GM19463 (cell line): Measurements from ENCODE around the gene AKR1C3.
"Not testable (repeated sequence)": the region's sequence is repeated elsewhere in the genome, so short reads cannot be mapped to it uniquely, and the experiment has no call there.

Experiments used
- ATAC-seq: cut with Tn5 transposase; IDR thresholded peaks from one replicate; pipeline ENCODE4 v1.9.1; 2021; ENCODE audit warnings: mild to moderate bottlenecking, moderate library complexity; ENCODE audit not compliant: unreplicated experiment

AKR1C3 gene

GRCh38 chr10:5094265-5095205 lies at the start of gene AKR1C3:
Gene AKR1C3 (plus strand): TSS chr10:5094414. CDS start chr10:5094445, 31 bp downstream.
- no peak for ATAC-seq

GRCh38 chr10:5045095-5045494 lies 49.1 kb upstream of the AKR1C3 start:
- ATAC-seq = no peak

DNA sequence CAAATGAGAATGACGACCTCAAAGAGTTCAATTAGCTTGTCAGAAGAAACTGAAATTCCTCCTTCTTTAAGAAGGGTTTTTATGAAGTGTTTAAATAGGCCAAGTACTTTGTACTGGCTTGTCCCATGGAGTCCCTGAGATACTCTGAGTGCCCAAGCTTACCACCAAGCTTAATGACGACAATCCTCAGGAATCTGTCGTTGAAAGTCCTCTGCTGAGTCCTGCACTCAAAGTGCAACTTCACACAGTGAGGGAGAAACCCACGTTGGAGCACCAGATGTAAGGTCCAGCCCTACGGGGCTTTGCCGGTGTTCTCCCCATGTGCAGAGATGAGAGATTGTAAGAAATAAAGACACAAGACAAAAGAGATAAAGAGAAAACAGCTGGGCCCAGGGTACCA lies 47.8 kb upstream of the AKR1C3 start:
- ATAC-seq = no peak

DNA sequence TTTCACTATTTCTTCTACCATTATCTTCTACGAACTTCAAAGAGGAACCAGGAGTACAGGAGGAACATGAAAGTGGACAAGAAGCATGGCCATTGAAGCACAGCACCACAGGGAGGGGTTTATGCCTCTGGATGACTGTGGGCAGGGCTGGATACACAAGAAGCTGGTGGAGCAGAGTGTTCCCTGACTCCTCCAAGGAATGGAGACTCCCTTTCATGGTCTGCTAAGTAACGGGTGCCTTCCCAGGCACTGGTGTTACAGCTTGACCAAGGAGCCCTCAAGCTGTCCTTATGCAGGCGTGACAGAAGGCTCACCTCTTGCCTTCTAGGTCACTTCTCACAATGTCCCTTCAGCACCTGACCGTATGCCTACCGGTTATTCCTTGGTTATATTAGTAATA lies 47.2 kb upstream of the AKR1C3 start:
- ATAC-seq = not testable (repeated sequence)

DNA sequence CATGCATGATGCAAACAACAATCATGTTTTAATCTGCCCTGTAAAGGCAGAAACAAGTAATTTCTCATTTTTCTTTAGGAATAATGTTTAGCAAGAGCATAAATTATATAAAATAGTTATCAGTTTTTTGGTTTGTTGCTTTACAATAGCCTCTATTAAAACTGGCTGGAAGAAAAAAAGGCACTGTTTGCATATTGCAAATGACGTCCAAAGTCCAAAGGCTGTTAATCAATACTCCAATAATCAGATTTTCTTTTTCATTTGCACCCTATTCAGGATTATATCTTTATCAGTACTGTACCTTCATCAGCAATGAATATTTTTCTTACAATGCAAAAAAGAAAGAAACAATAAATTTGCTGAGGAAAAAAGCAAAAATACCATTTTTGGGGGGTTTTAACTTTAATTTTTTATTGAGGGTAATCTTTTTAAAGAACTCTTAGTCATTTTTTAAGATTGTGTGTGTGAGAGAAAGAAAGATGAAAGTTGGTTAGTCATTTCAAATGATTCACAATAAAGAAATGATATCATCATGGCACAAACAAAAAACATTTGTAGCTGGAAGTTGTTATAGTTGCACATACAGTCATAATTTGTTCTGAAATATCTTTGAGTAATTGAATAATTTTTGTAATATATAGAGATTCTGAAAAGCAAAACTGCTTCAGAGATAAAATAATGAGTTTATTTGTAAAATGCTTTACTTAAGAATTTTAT lies 46.1 kb upstream of the AKR1C3 start:
- ATAC-seq = no peak

GRCh38 chr10:5052951-5053500 lies 41.2 kb upstream of the AKR1C3 start:
- not testable (repeated sequence) for ATAC-seq

GRCh38 chr10:5054831-5055230 lies 39.4 kb upstream of the AKR1C3 start:
- ATAC-seq = not testable (repeated sequence)

DNA sequence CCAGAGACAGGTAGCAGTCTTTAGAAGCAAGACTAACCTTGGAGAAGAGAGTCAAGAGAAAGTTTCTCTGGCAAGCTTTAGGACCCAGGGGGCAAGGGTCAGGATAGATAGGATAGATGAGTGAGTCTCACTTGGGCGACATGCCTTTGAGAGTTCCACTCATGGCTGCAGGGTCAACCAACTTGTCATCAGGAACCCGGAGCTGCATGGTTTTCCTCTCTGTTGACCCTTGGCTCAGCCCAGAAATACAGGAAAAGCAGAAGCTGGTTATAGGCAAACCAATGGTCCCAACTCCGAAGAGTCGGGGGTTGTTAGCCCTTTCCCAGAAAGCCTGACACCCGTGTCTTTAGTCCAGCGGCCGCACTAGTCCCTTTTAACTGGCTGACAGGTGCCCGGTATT lies 34.9 kb upstream of the AKR1C3 start:
- ATAC-seq = not testable (repeated sequence)

GRCh38 chr10:5060791-5061190 lies 33.4 kb upstream of the AKR1C3 start:
- not testable (repeated sequence) for ATAC-seq

DNA sequence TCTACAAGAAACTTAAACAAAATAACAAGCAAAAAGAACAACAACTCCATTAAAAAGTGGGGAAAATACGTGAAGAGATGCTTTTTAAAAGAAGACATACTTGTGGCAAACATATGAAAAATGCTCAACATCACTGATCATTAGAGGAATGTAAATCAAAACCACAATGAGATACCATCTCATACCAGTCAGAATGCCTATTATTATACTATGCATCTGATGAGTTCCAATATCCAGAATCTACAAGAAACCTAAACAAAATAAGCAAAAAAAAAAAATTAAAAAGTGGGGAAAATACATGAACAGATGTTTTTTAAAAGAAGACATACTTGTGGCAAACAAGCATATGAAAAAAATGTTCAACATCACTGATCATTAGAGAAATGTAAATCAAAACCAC lies 29.6 kb upstream of the AKR1C3 start:
- ATAC-seq = no peak

GRCh38 chr10:5068274-5068984 lies 25.8 kb upstream of the AKR1C3 start:
- no peak for ATAC-seq

- no peak for ATAC-seq
Measured at GRCh38 chr10:5070648-5071410, 23.4 kb upstream of the AKR1C3 start.

GRCh38 chr10:5071411-5072198 lies 22.6 kb upstream of the AKR1C3 start:
- no peak for ATAC-seq

DNA sequence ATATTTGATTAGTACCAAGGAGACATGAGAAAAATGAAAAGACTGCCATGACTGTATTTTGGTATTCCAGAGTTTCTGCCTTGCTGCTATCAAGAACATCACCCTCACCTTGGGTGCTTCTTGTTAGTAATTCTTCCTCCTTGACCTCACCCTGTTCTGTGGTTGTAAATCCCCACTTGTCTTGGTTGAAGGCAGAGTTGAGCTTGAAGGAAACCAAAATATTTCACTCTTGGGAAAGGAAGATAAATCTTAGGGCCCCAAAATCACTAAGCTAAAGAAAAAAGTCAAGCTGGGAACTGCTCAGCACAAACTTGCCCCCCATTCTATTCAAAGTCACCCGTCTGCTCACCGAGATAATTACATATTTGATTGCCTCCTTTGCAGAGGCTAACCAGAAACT lies 20.6 kb upstream of the AKR1C3 start:
- ATAC-seq = no peak

- no peak for ATAC-seq
Measured at GRCh38 chr10:5076615-5077014, 17.6 kb upstream of the AKR1C3 start.

DNA sequence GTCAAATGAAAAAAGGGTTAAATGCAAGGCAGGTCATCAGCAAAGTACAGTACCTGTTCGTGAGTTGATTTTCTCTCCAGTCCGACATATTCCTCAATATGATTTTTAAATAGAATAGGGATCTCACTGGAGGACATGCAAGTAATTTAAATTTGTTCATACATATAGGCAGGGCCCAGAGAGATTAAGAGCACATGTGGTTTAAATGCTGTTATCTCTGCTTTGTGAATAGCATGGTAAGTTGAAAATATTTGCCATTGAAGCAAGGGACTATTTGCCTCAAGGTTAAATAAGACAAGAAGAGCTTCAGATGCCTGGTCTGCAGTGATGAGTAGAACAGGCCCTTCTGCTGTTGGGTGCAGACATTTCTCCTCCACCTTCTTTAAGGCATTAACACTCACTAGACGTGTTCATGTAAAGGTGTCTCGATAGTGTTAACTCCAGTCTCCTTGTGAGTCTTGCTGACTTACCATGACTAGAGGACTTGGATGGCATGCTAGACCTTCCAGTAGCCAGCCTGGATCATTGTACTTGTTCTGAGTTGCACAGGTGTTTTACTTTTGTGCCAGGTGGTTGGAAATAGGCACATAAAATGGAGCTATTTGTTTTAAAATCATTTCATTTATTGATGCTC lies 15.6 kb upstream of the AKR1C3 start:
- ATAC-seq = no peak

DNA sequence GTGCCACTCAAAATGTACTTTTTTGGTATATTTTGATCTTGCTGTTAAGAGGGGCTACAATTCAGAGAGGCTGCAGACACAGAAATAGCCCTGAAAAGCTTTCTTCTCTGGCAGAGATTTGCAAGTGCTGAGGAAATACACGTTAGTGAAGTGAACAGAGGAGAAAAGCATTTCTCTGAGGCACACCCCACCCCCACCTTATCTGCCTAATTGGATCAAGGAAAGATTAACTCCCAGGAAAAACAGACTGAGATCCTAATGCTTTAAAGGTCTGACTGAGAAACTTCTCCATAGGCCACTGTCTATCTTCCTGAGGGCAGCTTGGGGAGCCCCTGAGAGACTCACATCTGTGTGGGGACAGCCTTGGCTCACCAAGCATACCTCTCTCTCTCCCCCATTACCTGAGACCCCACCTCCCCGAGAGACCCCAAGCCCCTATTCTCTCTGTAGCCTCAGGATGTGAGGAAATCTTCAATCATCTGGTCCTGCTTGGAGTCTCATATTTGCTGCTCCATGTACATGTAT lies 14.8 kb upstream of the AKR1C3 start:
- no peak for ATAC-seq

DNA sequence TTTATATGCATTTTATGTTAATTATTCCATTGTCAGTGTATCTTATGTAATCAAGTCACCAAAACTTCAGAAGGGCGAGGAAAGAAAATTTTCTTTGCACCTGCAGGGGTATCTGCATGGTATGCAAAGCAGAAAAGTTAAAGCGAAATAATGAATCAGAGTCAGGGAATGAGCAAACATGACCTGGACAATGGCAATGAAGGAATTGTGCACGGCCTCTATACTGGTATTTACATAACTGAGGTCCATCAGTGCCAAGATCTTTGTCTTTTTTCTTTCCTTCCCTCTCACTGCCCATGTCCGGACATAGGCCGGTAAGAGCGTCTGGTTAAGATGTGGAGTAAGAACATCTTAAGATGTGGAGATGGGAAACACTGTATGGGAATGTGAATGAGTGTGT lies 14.4 kb upstream of the AKR1C3 start:
- no peak for ATAC-seq

- no peak for ATAC-seq
Measured at GRCh38 chr10:5081091-5081490, 13.1 kb upstream of the AKR1C3 start.
